GM12874 (cell line): ENCODE data around the gene VPS72.

ENCODE experiments used
- CTCF ChIP-seq: IDR thresholded peaks from 2 replicates; pipeline ENCODE4 v1.5.1; 2011; ENCODE audit warnings: low read depth, mild to moderate bottlenecking, control low read depth, low read length, moderate library complexity; ENCODE audit not compliant: insufficient read depth

Gene VPS72

GRCh38 chr1:151171190-151171589 is 18.8 kb downstream of the VPS72 start:
- TF ChIP-seq CTCF: no peak

GRCh38 chr1:151167116-151167515 is 22.9 kb downstream of the VPS72 start:
- no peak for TF ChIP-seq CTCF

GRCh38 chr1:151166505-151166956 is 23.5 kb downstream of the VPS72 start:
- no peak for TF ChIP-seq CTCF

- no peak for TF ChIP-seq CTCF
Measured at GRCh38 chr1:151165738-151166504, 24.1 kb downstream of the VPS72 start, which contains the start of the genes LYSMD1 and SCNM1. Gene LYSMD1, minus strand, starts transcription at chr1:151165902. Its CDS starts 644 bp downstream, at chr1:151165258. Gene SCNM1, plus strand, starts transcription at chr1:151166144. Its CDS starts 9 bp downstream, at chr1:151166153.

- TF ChIP-seq CTCF: no peak
Measured at GRCh38 chr1:151165281-151165737, 24.7 kb downstream of the VPS72 start.

GRCh38 chr1:151164732-151165280 is 25.2 kb downstream of the VPS72 start:
- TF ChIP-seq CTCF: no peak

GRCh38 chr1:151159373-151159772 is 30.6 kb downstream of the VPS72 start:
- TF ChIP-seq CTCF: no peak
